ENCODE data around the gene MBNL3. TPM values are rescaled to one million over a fixed set of nuclear protein-coding genes. Genes with fewer than 3 reads are reported as not detected.
A peak's percentile ranks its signal among the peaks of the same experiment; 100 is the strongest.

MBNL3 gene
- total and polyA plus RNA-seq, 11 donors = 0.71 to 21.9 (median 9.3) TPM

DNA sequence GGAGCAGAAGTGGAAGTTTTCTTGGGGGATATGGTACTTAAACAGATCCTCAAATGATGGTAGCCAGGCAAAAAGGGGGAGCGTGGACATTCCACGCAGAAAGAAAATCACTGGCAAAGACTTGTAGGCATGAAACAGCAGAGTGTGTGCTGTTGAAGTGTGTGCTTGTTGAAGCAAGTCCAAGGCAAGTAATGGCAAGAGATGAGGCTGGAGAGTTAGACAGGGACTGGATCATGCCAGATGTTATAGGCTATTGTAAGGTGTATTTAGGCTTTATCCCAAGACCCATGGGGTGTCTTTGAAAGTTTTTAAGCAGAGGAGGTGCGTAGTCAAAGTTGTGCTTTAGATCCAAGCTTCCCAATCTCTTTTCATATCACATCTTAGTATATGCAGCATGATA is 124.5 kb downstream of the MBNL3 start:
- Histone ChIP-seq H3K4me1 (no peaks in the 10 kb centered on the region), H3K9me3 (no peaks in the 10 kb centered on the region), H3K36me3 (no peaks in the 10 kb centered on the region), H3K27ac (no peak overlapping the region), H3K27me3 (peaks cover 0 to 7% (median 0%) of the 10 kb centered on the region in 9 donors), H3K4me3 (no peak overlapping the region)
- intact Hi-C loops (cut with DNase I) = no loop called here
- TF ChIP-seq, protein P1, sequence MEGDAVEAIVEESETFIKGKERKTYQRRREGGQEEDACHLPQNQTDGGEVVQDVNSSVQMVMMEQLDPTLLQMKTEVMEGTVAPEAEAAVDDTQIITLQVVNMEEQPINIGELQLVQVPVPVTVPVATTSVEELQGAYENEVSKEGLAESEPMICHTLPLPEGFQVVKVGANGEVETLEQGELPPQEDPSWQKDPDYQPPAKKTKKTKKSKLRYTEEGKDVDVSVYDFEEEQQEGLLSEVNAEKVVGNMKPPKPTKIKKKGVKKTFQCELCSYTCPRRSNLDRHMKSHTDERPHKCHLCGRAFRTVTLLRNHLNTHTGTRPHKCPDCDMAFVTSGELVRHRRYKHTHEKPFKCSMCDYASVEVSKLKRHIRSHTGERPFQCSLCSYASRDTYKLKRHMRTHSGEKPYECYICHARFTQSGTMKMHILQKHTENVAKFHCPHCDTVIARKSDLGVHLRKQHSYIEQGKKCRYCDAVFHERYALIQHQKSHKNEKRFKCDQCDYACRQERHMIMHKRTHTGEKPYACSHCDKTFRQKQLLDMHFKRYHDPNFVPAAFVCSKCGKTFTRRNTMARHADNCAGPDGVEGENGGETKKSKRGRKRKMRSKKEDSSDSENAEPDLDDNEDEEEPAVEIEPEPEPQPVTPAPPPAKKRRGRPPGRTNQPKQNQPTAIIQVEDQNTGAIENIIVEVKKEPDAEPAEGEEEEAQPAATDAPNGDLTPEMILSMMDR (IDR thresholded peaks at IDR 0.05) = no peak
- no peak for TF ChIP-seq POLR2A (IDR thresholded peaks at IDR 0.05)
- WGBS, 4 donors = 72 to 98% (median 86%) methylated on average over 3 of the region's 3 CpGs
- no peak for DNase-seq
- no peak for ATAC-seq

DNA sequence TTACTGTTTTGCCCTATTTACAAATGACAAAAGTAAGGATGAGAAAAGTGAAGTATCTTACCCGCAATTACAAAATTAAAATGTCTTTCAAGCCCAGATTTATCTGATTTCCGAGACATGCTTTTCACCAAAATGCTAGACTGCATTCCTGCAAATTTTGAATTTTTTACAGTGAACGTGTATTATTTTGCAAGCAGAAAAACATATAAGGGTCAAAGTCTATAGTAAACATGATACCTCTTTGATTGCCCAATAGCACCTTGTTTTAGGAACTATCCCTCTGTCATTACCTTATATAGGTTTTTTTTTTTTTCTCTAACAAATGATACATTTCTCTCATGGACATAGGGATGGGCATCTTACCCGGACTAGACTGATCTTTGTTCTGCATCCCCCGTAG is 135.4 kb downstream of the MBNL3 start:
- WGBS, 4 donors = 79 to 98% (median 89%) methylated on average over 5 of the region's 5 CpGs
- Histone ChIP-seq H3K4me1 (no peaks in the 10 kb centered on the region), H3K36me3 (no peaks in the 10 kb centered on the region), H3K9me3 (no peaks in the 10 kb centered on the region), H3K27me3 (no peaks in the 10 kb centered on the region), H3K27ac (no peak overlapping the region), H3K4me3 (no peak overlapping the region)
- intact Hi-C loops (cut with DNase I) = no loop called here
- TF ChIP-seq, protein P1 (IDR thresholded peaks at IDR 0.05) = no peak
- TF ChIP-seq POLR2A (IDR thresholded peaks at IDR 0.05) = no peak
- DNase-seq (no peak), ATAC-seq (no peak)

DNA sequence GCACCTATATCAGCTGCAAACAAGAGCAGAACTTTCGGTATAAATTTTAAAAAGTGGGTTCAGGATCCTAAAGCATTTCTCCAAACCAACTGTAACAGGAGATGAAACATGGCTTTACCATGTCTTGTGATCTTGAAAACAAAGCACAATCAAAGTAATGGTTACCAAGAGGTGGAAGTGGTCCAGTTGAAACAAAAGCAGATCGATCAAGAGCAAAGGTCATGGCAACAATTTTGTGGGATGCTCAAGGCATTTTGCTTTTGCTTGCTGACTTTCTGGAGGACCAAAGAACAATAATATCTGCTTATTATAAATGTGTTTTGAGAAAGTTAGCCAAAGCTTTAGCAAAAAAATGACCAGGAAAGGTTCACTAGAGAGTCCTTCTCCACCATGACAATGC is 152.7 kb downstream of the MBNL3 start:
- TF ChIP-seq, protein P1 (IDR thresholded peaks at IDR 0.05) = no peak
- TF ChIP-seq POLR2A (IDR thresholded peaks at IDR 0.05) = no peak
- H3K9me3 ChIP-seq = no peaks in the 10 kb centered on the region
- no peaks in the 10 kb centered on the region for H3K36me3 ChIP-seq
- no peak overlapping the region for H3K27ac ChIP-seq
- H3K4me1 ChIP-seq = no peaks in the 10 kb centered on the region
- intact Hi-C loops (cut with DNase I) = no loop called here
- no peak overlapping the region for H3K4me3 ChIP-seq
- DNase-seq (no peak), ATAC-seq (no peak)
- WGBS, 4 donors = 84 to 96% (median 93%) methylated on average over 2 of the region's 2 CpGs
- H3K27me3 ChIP-seq = peaks cover 0 to 5% (median 0%) of the 10 kb centered on the region in 9 donors

DNA sequence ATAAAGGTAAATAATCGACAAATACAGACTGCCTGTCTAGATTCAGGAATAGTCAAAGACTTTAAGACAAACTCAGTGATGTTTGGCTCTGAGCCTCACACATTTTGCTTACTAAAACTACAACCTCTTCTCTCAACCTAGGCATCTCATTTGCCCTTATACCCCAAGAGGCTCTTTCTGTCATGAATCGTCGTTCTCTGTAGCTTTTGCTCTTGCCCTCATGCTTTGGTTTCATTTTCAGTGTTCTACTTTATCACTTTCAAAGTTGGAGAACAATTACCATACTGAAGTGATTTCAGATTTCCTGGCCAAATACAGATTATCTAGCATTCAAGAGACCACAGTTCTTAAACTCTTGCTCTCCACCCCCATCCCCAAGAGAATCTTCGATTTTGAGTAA is 155.5 kb downstream of the MBNL3 start:
- TF ChIP-seq, protein P1 (IDR thresholded peaks at IDR 0.05) = no peak
- no peak for TF ChIP-seq POLR2A (IDR thresholded peaks at IDR 0.05)
- Histone ChIP-seq H3K27me3 (peaks cover 0 to 5% (median 0%) of the 10 kb centered on the region in 9 donors), H3K4me3 (peak overlapping the region in 1 of 12 donors; percentile 7), H3K4me1 (no peaks in the 10 kb centered on the region), H3K36me3 (no peaks in the 10 kb centered on the region), H3K9me3 (no peaks in the 10 kb centered on the region), H3K27ac (no peak overlapping the region)
- 64 to 76% (median 68%) methylated on average over 4 of the region's 4 CpGs for WGBS, 4 donors
- ATAC-seq (no peak), DNase-seq (no peak)
- intact Hi-C loops (cut with DNase I) = no loop called here

All from heart left ventricle (tissue), 16 donors.